Muscle layer of colon (tissue), 2 donors: ENCODE results near the gene TNNI2.
"Not testable (repeated sequence)": the region's sequence is repeated elsewhere in the genome, so short reads cannot be mapped to it uniquely, and the experiment has no call there.

ENCODE experiments used
- H3K27ac ChIP-seq: one replicate; pipeline ENCODE4 v1.7.0; 2013; ENCODE audit warnings: low read depth, mild to moderate bottlenecking, low read length, moderate library complexity
- H3K27me3 ChIP-seq, 2 donors: one replicate each; pipeline ENCODE4 v1.7.0; 2013; ENCODE audit warnings: low read length in 2 of 2, mild to moderate bottlenecking in 2 of 2; ENCODE audit not compliant: insufficient read depth in 2 of 2, control insufficient read depth in 1 of 2
- H3K36me3 ChIP-seq: one replicate; pipeline ENCODE4 v1.7.0; 2013; ENCODE audit warnings: mild to moderate bottlenecking, low read length; ENCODE audit not compliant: insufficient read depth
- H3K4me1 ChIP-seq: one replicate; pipeline ENCODE4 v1.7.0; 2013; ENCODE audit warnings: mild to moderate bottlenecking, low read length; ENCODE audit not compliant: insufficient read depth
- H3K4me3 ChIP-seq, 2 donors: one replicate each; pipeline ENCODE4 v1.7.0; 2013; ENCODE audit warnings: low read length in 2 of 2, low read depth in 1 of 2, mild to moderate bottlenecking in 1 of 2, moderate library complexity in 1 of 2
- H3K9ac ChIP-seq: one replicate; pipeline ENCODE4 v1.7.0; 2013; ENCODE audit warnings: low read length
- H3K9me3 ChIP-seq: one replicate; pipeline ENCODE4 v1.7.0; 2013; ENCODE audit warnings: mild to moderate bottlenecking, low read length
- donor health status: abdominal sarcoma.
- donor health status: Adenocarcinoma of cecum.

The TNNI2 gene

GRCh38 chr11:1838426-1839144 is at the start of gene TNNI2:
TNNI2 (plus strand) TSS chr11:1838981; CDS start chr11:1839697, 716 bp downstream.
- H3K9ac ChIP-seq: no peak within 1 kb of the TSS

GRCh38 chr11:1791912-1792311 is 46.9 kb upstream of the TNNI2 start:
- no peak overlapping the region for H3K9ac ChIP-seq
- H3K27me3 ChIP-seq: no peaks in the 10 kb centered on the region
- no peak overlapping the region for H3K4me3 ChIP-seq
- H3K9me3 ChIP-seq: no peaks in the 10 kb centered on the region
- no peaks in the 10 kb centered on the region for H3K36me3 ChIP-seq
- H3K4me1 ChIP-seq: no peaks in the 10 kb centered on the region
- no peak overlapping the region for H3K27ac ChIP-seq

More at GRCh38 chr11:1838426-1839144, at the start of gene TNNI2:
- H3K36me3 ChIP-seq: no peaks in the 10 kb centered on the region
- H3K4me1 ChIP-seq: no peaks in the 10 kb centered on the region
- H3K9me3 ChIP-seq: no peaks in the 10 kb centered on the region
- H3K27me3 ChIP-seq: no peaks in the 10 kb centered on the region
- H3K4me3 ChIP-seq: no peak within 1 kb of the TSS
- no peak within 1 kb of the TSS for H3K27ac ChIP-seq

- Histone ChIP-seq H3K27ac (no peak overlapping the region), H3K4me3 (no peak overlapping the region), H3K36me3 (no peaks in the 10 kb centered on the region), H3K27me3 (no peaks in the 10 kb centered on the region), H3K9me3 (no peaks in the 10 kb centered on the region), H3K9ac (no peak overlapping the region), H3K4me1 (no peaks in the 10 kb centered on the region)
Observed at GRCh38 chr11:1792461-1792860, 46.3 kb upstream of the TNNI2 start.

- Histone ChIP-seq H3K9me3 (no peaks in the 10 kb centered on the region), H3K27ac (no peak overlapping the region), H3K36me3 (no peaks in the 10 kb centered on the region), H3K4me3 (no peak overlapping the region), H3K27me3 (no peaks in the 10 kb centered on the region), H3K9ac (no peak overlapping the region), H3K4me1 (no peaks in the 10 kb centered on the region)
Observed at GRCh38 chr11:1793081-1793480, 45.7 kb upstream of the TNNI2 start.

- H3K9ac ChIP-seq: no peak overlapping the region
- no peaks in the 10 kb centered on the region for H3K4me1 ChIP-seq
- H3K36me3 ChIP-seq: no peaks in the 10 kb centered on the region
- H3K4me3 ChIP-seq: no peak overlapping the region
- H3K9me3 ChIP-seq: no peaks in the 10 kb centered on the region
- no peaks in the 10 kb centered on the region for H3K27me3 ChIP-seq
- H3K27ac ChIP-seq: no peak overlapping the region
Observed at GRCh38 chr11:1796413-1797011, 42.3 kb upstream of the TNNI2 start.

GRCh38 chr11:1797391-1798125 is 41.2 kb upstream of the TNNI2 start:
- no peaks in the 10 kb centered on the region for H3K4me1 ChIP-seq
- no peak overlapping the region for H3K4me3 ChIP-seq
- H3K36me3 ChIP-seq: no peaks in the 10 kb centered on the region
- no peaks in the 10 kb centered on the region for H3K9me3 ChIP-seq
- H3K27ac ChIP-seq: no peak overlapping the region
- H3K9ac ChIP-seq: no peak overlapping the region
- no peaks in the 10 kb centered on the region for H3K27me3 ChIP-seq

GRCh38 chr11:1803246-1803645 is 35.5 kb upstream of the TNNI2 start:
- no peak overlapping the region for H3K27ac ChIP-seq
- H3K27me3 ChIP-seq: peaks cover 0 to 3% of the 10 kb centered on the region in 2 donors
- H3K4me1 ChIP-seq: no peaks in the 10 kb centered on the region
- no peaks in the 10 kb centered on the region for H3K36me3 ChIP-seq
- no peaks in the 10 kb centered on the region for H3K9me3 ChIP-seq
- no peak overlapping the region for H3K9ac ChIP-seq
- H3K4me3 ChIP-seq: no peak overlapping the region

- H3K4me1 ChIP-seq, H3K4me3 ChIP-seq, H3K27me3 ChIP-seq, H3K36me3 ChIP-seq, H3K9me3 ChIP-seq, H3K9ac ChIP-seq, H3K27ac ChIP-seq: not testable (repeated sequence)
Observed at GRCh38 chr11:1803835-1804519, 34.8 kb upstream of the TNNI2 start.

- Histone ChIP-seq H3K27me3 (peaks cover 0 to 3% of the 10 kb centered on the region in 2 donors), H3K9ac (no peak overlapping the region), H3K27ac (no peak overlapping the region), H3K9me3 (no peaks in the 10 kb centered on the region), H3K4me1 (no peaks in the 10 kb centered on the region), H3K36me3 (no peaks in the 10 kb centered on the region), H3K4me3 (no peak overlapping the region)
Observed at GRCh38 chr11:1805525-1805924, 33.3 kb upstream of the TNNI2 start.

- Histone ChIP-seq H3K36me3 (no peaks in the 10 kb centered on the region), H3K4me1 (no peaks in the 10 kb centered on the region), H3K27ac (no peak overlapping the region), H3K4me3 (no peak overlapping the region), H3K9ac (no peak overlapping the region), H3K9me3 (no peaks in the 10 kb centered on the region), H3K27me3 (peaks cover 0 to 3% of the 10 kb centered on the region in 2 donors)
Observed at GRCh38 chr11:1807264-1807995, 31.4 kb upstream of the TNNI2 start.

- Histone ChIP-seq H3K9me3 (no peaks in the 10 kb centered on the region), H3K9ac (no peak overlapping the region), H3K27ac (no peak overlapping the region), H3K4me1 (no peaks in the 10 kb centered on the region), H3K36me3 (no peaks in the 10 kb centered on the region), H3K27me3 (no peaks in the 10 kb centered on the region), H3K4me3 (no peak overlapping the region)
Observed at GRCh38 chr11:1810761-1811160, 28.0 kb upstream of the TNNI2 start.
